HEK293 (cell line): ENCODE data around the gene BRD2.

Experiments
- CTCF ChIA-PET: fragments of 350-600 bp; formaldehyde crosslinking; extraction: SDS; loops from one replicate; lab custom pipeline; 2021; ENCODE audit warnings: antibody characterized with exemption; lab: Yijun Ruan, JAX
- POLR2A ChIA-PET: fragments of 300-600 bp; formaldehyde crosslinking; extraction: SDS; loops from one replicate; lab custom pipeline; 2020; ENCODE audit warnings: antibody characterized with exemption, inconsistent platforms; lab: Yijun Ruan, JAX
- H3K27ac ChIP-seq: fragments of 200-500 bp; sonication (Bioruptor generic); 2 replicates; pipeline ENCODE4 v1.5.1; 2014; ENCODE audit warnings: low read depth, low read length, control low read depth, inconsistent platforms; ENCODE audit errors: extremely low read depth
- H3K36me3 ChIP-seq, 2 experiments: fragments of 200-500 bp in 1 of 2; sonication (Bioruptor generic) in 1 of 2; 1 replicate in 1 of 2; 2 replicates in 1 of 2; pipeline ENCODE4 v1.5.1; 2014 to 2017; ENCODE audit warnings: inconsistent platforms in 2 of 2, low read length in 2 of 2; ENCODE audit not compliant: control insufficient read depth in 2 of 2, insufficient read depth in 1 of 2
- H3K4me1 ChIP-seq: fragments of 200-500 bp; sonication (Bioruptor generic); 2 replicates; pipeline ENCODE4 v1.5.1; 2014; ENCODE audit warnings: mild to moderate bottlenecking, low read length, inconsistent platforms; ENCODE audit not compliant: control insufficient read depth, insufficient read depth
- H3K4me3 ChIP-seq: 2 replicates; pipeline ENCODE4 v1.5.1; 2011; ENCODE audit warnings: low read depth, mild to moderate bottlenecking, control low read depth, low read length, moderate library complexity
- H3K9me3 ChIP-seq: fragments of 200-500 bp; sonication (Bioruptor generic); 2 replicates; pipeline ENCODE4 v1.5.1; 2014; ENCODE audit warnings: low read depth, low read length, inconsistent platforms; ENCODE audit not compliant: control insufficient read depth, insufficient read depth
- GLIS1 ChIP-seq: fragments of 450-650 bp; formaldehyde crosslinking; IDR thresholded peaks from 2 replicates; pipeline ENCODE4 v1.5.1; 2016; ENCODE audit warnings: missing biosample characterization, missing genetic modification characterization
- GLIS2 ChIP-seq: fragments of 450-650 bp; formaldehyde crosslinking; IDR thresholded peaks from 2 replicates; pipeline ENCODE4 v1.5.1; 2016; ENCODE audit warnings: missing biosample characterization, missing genetic modification characterization
- KLF9 ChIP-seq: fragments of 450-650 bp; formaldehyde crosslinking; IDR thresholded peaks from 2 replicates; pipeline ENCODE4 v1.5.1; 2016; ENCODE audit warnings: missing biosample characterization, missing genetic modification characterization, low read depth
- MEIS1 ChIP-seq: sonication (generic); formaldehyde crosslinking; IDR thresholded peaks from 2 replicates; pipeline ENCODE4 v1.8.1; 2022; ENCODE audit warnings: missing genetic modification reagents, mild to moderate bottlenecking, borderline replicate concordance
- SP2 ChIP-seq: fragments of 450-650 bp; formaldehyde crosslinking; IDR thresholded peaks from 2 replicates; pipeline ENCODE4 v1.5.1; 2016; ENCODE audit warnings: missing biosample characterization, missing genetic modification characterization
- TRIM28 ChIP-seq: IDR thresholded peaks from 2 replicates; pipeline ENCODE4 v1.6.1; 2011; ENCODE audit warnings: low read length, control low read depth, borderline replicate concordance
- ZBTB17 ChIP-seq: fragments of 450-650 bp; formaldehyde crosslinking; IDR thresholded peaks from 2 replicates; pipeline ENCODE4 v1.5.1; 2016; ENCODE audit warnings: missing biosample characterization, missing genetic modification characterization
- ZBTB21 ChIP-seq: fragments of 450-650 bp; formaldehyde crosslinking; IDR thresholded peaks from 2 replicates; pipeline ENCODE4 v1.5.1; 2017; ENCODE audit warnings: missing biosample characterization, missing genetic modification characterization
- ZNF121 ChIP-seq: fragments of 450-650 bp; formaldehyde crosslinking; IDR thresholded peaks from 2 replicates; pipeline ENCODE4 v1.5.1; 2016; ENCODE audit warnings: missing biosample characterization, missing genetic modification characterization
- ZNF140 ChIP-seq: fragments of 450-650 bp; formaldehyde crosslinking; IDR thresholded peaks from 2 replicates; pipeline ENCODE4 v1.5.1; 2016; ENCODE audit warnings: missing biosample characterization, missing genetic modification characterization
- ZNF157 ChIP-seq: fragments of 450-650 bp; formaldehyde crosslinking; IDR thresholded peaks from 2 replicates; pipeline ENCODE4 v1.5.1; 2016; ENCODE audit warnings: missing biosample characterization, missing genetic modification characterization
- ZNF184 ChIP-seq: fragments of 450-650 bp; IDR thresholded peaks from 2 replicates; pipeline ENCODE4 v1.5.1; 2018; ENCODE audit warnings: missing biosample characterization, mild to moderate bottlenecking, missing genetic modification characterization
- ZNF239 ChIP-seq: fragments of 450-650 bp; formaldehyde crosslinking; IDR thresholded peaks from 2 replicates; pipeline ENCODE4 v1.5.1; 2016; ENCODE audit warnings: missing biosample characterization, missing genetic modification characterization
- ZNF311 ChIP-seq: fragments of 450-650 bp; formaldehyde crosslinking; IDR thresholded peaks from 2 replicates; pipeline ENCODE4 v1.5.1; 2017; ENCODE audit warnings: missing biosample characterization, missing genetic modification characterization, borderline replicate concordance
- ZNF501 ChIP-seq: fragments of 450-650 bp; formaldehyde crosslinking; IDR thresholded peaks from 2 replicates; pipeline ENCODE4 v1.5.1; 2016; ENCODE audit warnings: missing biosample characterization, missing genetic modification characterization
- ZNF558 ChIP-seq: fragments of 450-650 bp; formaldehyde crosslinking; IDR thresholded peaks from 2 replicates; pipeline ENCODE4 v1.5.1; 2016; ENCODE audit warnings: missing biosample characterization, missing genetic modification characterization
- ZNF561 ChIP-seq: fragments of 450-650 bp; IDR thresholded peaks from 2 replicates; pipeline ENCODE4 v1.5.1; 2018; ENCODE audit warnings: missing biosample characterization, missing genetic modification characterization, borderline replicate concordance
- ZNF600 ChIP-seq: fragments of 450-650 bp; formaldehyde crosslinking; IDR thresholded peaks from 2 replicates; pipeline ENCODE4 v1.5.1; 2016; ENCODE audit warnings: missing biosample characterization, missing genetic modification characterization
- ZNF768 ChIP-seq: fragments of 450-650 bp; formaldehyde crosslinking; IDR thresholded peaks from 2 replicates; pipeline ENCODE4 v1.5.1; 2018; ENCODE audit warnings: missing biosample characterization, mild to moderate bottlenecking, missing genetic modification characterization
- TF ChIP-seq, protein P1 (sequence below): fragments of 450-650 bp; formaldehyde crosslinking; IDR thresholded peaks from 2 replicates; pipeline ENCODE4 v1.5.1; 2016; ENCODE audit warnings: missing biosample characterization, missing genetic modification characterization
- TF ChIP-seq, protein P2 (sequence below): fragments of 450-650 bp; formaldehyde crosslinking; IDR thresholded peaks from 2 replicates; pipeline ENCODE4 v1.5.1; 2016; ENCODE audit warnings: missing biosample characterization, missing genetic modification characterization
- TF ChIP-seq, protein P3 (sequence below): fragments of 450-650 bp; formaldehyde crosslinking; IDR thresholded peaks from 2 replicates; pipeline ENCODE4 v1.5.1; 2016; ENCODE audit warnings: missing biosample characterization, missing genetic modification characterization
- TF ChIP-seq, protein P4 (sequence below): fragments of 450-650 bp; formaldehyde crosslinking; IDR thresholded peaks from 2 replicates; pipeline ENCODE4 v1.5.1; 2016; ENCODE audit warnings: missing biosample characterization, missing genetic modification characterization
- TF ChIP-seq, protein P5 (sequence below): fragments of 450-650 bp; formaldehyde crosslinking; IDR thresholded peaks from 2 replicates; pipeline ENCODE4 v1.5.1; 2016; ENCODE audit warnings: missing biosample characterization, missing genetic modification characterization

The BRD2 gene

DNA sequence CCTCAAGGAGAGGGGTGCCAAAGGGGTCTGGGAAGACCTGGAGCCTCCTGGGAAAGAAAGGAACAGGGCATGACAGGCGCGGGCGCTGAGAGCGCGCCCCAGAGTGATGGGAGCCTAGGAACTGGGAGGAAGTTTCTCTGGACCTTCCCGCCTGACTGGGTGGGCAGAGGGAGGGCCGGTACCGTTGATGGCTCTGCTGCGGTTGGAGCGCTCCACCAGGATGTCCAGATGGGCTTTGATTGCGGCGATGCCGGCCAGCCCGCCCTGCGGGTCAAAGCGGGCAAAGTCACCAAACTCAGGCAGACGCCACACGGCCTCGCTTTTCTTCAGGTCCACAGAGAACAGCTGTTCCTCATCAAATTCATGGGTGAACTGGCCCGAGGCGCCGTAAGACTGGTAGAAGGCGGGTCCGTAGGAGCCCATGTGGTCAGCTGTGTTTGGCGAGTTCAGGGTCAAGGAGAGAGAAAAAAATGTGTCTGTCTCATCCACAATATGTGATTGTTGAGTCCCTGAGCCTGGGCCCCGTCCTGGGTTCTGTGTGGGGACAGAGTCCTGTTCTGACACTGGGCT is 39.5 kb downstream of the BRD2 start (continued):
- TF ChIP-seq, protein P1, sequence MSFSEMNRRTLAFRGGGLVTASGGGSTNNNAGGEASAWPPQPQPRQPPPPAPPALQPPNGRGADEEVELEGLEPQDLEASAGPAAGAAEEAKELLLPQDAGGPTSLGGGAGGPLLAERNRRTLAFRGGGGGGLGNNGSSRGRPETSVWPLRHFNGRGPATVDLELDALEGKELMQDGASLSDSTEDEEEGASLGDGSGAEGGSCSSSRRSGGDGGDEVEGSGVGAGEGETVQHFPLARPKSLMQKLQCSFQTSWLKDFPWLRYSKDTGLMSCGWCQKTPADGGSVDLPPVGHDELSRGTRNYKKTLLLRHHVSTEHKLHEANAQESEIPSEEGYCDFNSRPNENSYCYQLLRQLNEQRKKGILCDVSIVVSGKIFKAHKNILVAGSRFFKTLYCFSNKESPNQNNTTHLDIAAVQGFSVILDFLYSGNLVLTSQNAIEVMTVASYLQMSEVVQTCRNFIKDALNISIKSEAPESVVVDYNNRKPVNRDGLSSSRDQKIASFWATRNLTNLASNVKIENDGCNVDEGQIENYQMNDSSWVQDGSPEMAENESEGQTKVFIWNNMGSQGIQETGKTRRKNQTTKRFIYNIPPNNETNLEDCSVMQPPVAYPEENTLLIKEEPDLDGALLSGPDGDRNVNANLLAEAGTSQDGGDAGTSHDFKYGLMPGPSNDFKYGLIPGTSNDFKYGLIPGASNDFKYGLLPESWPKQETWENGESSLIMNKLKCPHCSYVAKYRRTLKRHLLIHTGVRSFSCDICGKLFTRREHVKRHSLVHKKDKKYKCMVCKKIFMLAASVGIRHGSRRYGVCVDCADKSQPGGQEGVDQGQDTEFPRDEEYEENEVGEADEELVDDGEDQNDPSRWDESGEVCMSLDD (tag by site-specific recombination): no peak

DNA sequence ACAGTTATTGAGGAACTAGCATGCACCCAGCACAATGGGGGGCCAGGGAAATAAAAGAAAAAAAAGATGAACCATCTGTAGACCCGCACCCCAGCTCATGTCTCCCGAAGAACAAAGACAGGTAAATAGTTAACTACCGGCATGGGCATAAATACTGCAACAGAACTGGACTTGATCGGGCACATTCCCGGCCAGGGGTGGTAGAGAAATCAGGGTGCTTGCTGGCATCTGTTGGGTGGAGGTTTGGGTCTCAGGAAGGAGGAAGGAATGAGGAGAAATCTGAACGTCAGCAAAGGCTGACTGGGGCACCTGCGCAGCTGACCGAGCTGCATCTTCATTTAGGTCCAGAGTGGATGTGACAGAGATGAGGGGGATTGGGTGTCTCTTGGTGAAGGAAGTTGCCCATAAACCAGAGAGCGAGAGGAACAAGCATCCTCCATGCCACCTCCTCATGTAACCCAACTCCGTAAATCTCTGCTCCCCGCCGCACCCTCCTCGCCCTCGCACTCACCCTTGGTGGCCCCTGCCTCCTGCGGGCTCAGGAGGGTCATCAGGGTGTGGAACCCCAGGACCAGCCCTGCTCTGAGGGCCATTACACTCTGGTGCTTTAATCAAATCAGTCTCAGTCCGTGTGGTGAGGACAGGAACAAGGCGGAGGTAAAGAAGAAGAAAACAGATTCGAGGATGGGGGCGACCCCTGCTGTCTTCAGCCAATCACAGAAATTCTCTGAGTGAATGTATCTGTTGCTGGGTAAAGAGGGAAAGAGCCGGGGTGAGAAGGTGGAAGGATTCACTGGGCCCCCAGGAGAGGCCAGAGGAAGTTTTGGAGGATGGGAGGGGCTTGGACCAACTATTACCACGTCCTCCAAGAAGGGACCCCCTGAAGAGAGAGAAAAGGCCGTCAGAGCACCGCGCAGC is 40.8 kb downstream of the BRD2 start, which contains the start of gene HLA-DOA:
Gene HLA-DOA, minus strand, starts transcription at position 648 of the 918 bp plus-strand sequence.
- no peak within 1 kb of the TSS for H3K27ac ChIP-seq
- H3K36me3 ChIP-seq: no peaks in the 10 kb centered on the region
- no peaks in the 10 kb centered on the region for H3K4me1 ChIP-seq
- no peaks in the 10 kb centered on the region for H3K9me3 ChIP-seq
- peak within 1 kb of the TSS; percentile 30 for H3K4me3 ChIP-seq
- POLR2A ChIA-PET: interaction anchor here (1.1 to 1.3 kb wide), 2 partner anchors 25 to 37 kb away, joined by 3 read pairs; no protein-coding TSS in a partner anchor
- CTCF ChIA-PET: interaction anchor here (0.5 to 8.8 kb wide), 5 partner anchors 8 to 188 kb away, joined by 3 to 106 read pairs (median 4); no protein-coding TSS in a partner anchor
- TF ChIP-seq, protein P2, sequence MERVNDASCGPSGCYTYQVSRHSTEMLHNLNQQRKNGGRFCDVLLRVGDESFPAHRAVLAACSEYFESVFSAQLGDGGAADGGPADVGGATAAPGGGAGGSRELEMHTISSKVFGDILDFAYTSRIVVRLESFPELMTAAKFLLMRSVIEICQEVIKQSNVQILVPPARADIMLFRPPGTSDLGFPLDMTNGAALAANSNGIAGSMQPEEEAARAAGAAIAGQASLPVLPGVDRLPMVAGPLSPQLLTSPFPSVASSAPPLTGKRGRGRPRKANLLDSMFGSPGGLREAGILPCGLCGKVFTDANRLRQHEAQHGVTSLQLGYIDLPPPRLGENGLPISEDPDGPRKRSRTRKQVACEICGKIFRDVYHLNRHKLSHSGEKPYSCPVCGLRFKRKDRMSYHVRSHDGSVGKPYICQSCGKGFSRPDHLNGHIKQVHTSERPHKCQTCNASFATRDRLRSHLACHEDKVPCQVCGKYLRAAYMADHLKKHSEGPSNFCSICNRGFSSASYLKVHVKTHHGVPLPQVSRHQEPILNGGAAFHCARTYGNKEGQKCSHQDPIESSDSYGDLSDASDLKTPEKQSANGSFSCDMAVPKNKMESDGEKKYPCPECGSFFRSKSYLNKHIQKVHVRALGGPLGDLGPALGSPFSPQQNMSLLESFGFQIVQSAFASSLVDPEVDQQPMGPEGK: 0 out of 2 replicates have a peak, but pooled peaks have one; percentile 45
- no peak for TF ChIP-seq ZNF558 (tag by site-specific recombination)
- no peak for TF ChIP-seq ZNF239
- no peak for TF ChIP-seq ZBTB21 (tag by site-specific recombination)
- no peak for TF ChIP-seq ZNF600 (tag by site-specific recombination)
- TF ChIP-seq KLF9 (tag by site-specific recombination): no peak
- no peak for TF ChIP-seq ZNF140 (tag by site-specific recombination)
- no peak for TF ChIP-seq ZNF157
- no peak for TF ChIP-seq TRIM28
- TF ChIP-seq, protein P3, sequence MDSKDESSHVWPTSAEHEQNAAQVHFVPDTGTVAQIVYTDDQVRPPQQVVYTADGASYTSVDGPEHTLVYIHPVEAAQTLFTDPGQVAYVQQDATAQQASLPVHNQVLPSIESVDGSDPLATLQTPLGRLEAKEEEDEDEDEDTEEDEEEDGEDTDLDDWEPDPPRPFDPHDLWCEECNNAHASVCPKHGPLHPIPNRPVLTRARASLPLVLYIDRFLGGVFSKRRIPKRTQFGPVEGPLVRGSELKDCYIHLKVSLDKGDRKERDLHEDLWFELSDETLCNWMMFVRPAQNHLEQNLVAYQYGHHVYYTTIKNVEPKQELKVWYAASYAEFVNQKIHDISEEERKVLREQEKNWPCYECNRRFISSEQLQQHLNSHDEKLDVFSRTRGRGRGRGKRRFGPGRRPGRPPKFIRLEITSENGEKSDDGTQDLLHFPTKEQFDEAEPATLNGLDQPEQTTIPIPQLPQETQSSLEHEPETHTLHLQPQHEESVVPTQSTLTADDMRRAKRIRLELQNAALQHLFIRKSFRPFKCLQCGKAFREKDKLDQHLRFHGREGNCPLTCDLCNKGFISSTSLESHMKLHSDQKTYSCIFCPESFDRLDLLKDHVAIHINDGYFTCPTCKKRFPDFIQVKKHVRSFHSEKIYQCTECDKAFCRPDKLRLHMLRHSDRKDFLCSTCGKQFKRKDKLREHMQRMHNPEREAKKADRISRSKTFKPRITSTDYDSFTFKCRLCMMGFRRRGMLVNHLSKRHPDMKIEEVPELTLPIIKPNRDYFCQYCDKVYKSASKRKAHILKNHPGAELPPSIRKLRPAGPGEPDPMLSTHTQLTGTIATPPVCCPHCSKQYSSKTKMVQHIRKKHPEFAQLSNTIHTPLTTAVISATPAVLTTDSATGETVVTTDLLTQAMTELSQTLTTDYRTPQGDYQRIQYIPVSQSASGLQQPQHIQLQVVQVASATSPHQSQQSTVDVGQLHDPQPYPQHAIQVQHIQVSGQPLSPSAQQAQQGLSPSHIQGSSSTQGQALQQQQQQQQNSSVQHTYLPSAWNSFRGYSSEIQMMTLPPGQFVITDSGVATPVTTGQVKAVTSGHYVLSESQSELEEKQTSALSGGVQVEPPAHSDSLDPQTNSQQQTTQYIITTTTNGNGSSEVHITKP (tag by site-specific recombination): no peak
- no peak for TF ChIP-seq ZNF768 (tag by site-specific recombination)
- no peak for TF ChIP-seq SP2
- TF ChIP-seq, protein P4, sequence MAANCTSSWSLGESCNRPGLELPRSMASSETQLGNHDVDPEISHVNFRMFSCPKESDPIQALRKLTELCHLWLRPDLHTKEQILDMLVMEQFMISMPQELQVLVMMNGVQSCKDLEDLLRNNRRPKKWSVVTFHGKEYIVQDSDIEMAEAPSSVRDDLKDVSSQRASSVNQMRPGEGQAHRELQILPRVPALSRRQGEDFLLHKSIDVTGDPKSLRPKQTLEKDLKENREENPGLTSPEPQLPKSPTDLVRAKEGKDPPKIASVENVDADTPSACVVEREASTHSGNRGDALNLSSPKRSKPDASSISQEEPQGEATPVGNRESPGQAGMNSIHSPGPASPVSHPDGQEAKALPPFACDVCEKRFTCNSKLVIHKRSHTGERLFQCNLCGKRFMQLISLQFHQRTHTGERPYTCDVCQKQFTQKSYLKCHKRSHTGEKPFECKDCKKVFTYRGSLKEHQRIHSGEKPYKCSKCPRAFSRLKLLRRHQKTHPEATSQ (tag by site-specific recombination): no peak
- no peak for TF ChIP-seq ZNF561 (tag by site-specific recombination)
- peak; percentile 94 for TF ChIP-seq ZBTB17 (tag by site-specific recombination)
- peak; percentile 23; the same call in 1 of the 2 replicates for TF ChIP-seq GLIS1 (tag by site-specific recombination)
- TF ChIP-seq MEIS1 (CRISPR knock-in tag): no peak
- TF ChIP-seq ZNF121 (tag by site-specific recombination): no peak
- no peak for TF ChIP-seq ZNF311
- TF ChIP-seq GLIS2 (tag by site-specific recombination): peak; percentile 84
- no peak for TF ChIP-seq ZNF184 (tag by site-specific recombination)
- TF ChIP-seq, protein P5, sequence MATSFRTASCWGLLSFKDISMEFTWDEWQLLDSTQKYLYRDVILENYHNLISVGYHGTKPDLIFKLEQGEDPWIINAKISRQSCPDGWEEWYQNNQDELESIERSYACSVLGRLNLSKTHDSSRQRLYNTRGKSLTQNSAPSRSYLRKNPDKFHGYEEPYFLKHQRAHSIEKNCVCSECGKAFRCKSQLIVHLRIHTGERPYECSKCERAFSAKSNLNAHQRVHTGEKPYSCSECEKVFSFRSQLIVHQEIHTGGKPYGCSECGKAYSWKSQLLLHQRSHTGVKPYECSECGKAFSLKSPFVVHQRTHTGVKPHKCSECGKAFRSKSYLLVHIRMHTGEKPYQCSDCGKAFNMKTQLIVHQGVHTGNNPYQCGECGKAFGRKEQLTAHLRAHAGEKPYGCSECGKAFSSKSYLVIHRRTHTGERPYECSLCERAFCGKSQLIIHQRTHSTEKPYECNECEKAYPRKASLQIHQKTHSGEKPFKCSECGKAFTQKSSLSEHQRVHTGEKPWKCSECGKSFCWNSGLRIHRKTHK (tag by site-specific recombination): no peak
- TF ChIP-seq ZNF501 (tag by site-specific recombination): no peak
